ENCODE measurements around the gene IER2. TPM values are rescaled to one million over a fixed set of nuclear protein-coding genes. Genes with fewer than 3 reads are reported as not detected.
"Not testable (repeated sequence)": the region's sequence is repeated elsewhere in the genome, so short reads cannot be mapped to it uniquely, and the experiment has no call there.

Gene IER2
- total RNA-seq, 6 donors from 2014 or later, result 94.3 to 246 (median 129) TPM

DNA sequence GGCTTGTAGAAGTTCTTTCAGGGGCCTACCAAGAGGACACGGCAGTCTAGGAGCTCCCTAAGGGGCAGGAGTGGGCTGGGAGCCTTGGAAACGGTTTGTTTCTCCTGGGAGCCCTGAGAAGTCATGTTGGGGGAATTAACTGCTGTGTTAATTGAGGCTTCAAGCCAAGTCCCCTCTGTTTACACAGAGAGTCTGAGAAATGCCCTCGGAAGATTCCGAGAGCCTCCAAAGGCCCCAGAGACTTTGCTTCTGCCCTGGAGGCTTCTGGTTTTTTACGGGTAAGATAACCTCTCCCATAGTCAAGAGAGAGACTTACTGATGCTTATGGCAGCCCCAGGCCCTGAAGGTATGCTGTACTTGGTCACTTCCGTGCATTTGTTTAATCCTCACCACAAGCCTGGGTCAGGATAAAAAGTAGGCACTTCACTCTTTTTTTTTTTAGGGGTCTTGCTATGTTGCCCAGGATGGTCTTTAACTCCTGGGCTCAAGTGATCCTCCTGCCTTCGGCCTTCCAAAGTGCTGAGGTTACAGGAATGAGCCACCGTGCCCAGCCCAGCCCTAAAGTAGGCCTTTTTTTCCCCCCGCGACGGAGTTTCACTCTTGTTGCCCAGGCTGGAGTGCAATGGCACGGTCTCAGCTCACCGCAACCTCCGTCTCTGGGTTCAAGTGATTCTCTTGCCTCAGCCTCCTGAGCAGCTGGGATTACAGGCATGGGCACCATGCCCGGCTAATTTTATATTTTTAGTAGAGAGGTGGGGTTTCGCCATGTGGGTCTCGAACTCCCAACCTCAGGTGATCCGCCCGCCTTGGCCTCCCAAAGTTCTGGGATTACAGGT lies 15.2 kb downstream of the IER2 start:
- no peak for DNase-seq
- Histone ChIP-seq H3K4me3 (no peak overlapping the region), H3K9me3 (no peaks in the 10 kb centered on the region), H3K27me3 (no peaks in the 10 kb centered on the region), H3K27ac (peak overlapping the region; percentile 97 to 98 (median 98)), H3K4me1 (peaks cover 55 to 90% (median 80%) of the 10 kb centered on the region in 4 donors), H3K36me3 (no peaks in the 10 kb centered on the region)
- TF ChIP-seq CTCF (IDR thresholded peaks at IDR 0.05) (no peak), POLR2A (IDR thresholded peaks at IDR 0.05) (no peak), POLR2AphosphoS5 (IDR thresholded peaks at IDR 0.05) (no peak), EP300 (IDR thresholded peaks at IDR 0.05) (no peak)
- no peak for ATAC-seq (ENCODE audit: low FRiP score in 2 of 2)
- WGBS, 2 donors, result 80 to 81% methylated on average over 16 to 19 of the region's 19 CpGs

GRCh38 chr19:13166151-13166550 lies 15.9 kb downstream of the IER2 start:
- not testable (repeated sequence) for H3K36me3 ChIP-seq; H3K27me3 ChIP-seq; H3K9me3 ChIP-seq; ATAC-seq (ENCODE audit: low FRiP score in 2 of 2); DNase-seq; H3K4me3 ChIP-seq
- Histone ChIP-seq H3K27ac (peak overlapping the region; percentile 97 to 98 (median 98)), H3K4me1 (peaks cover 55 to 89% (median 77%) of the 10 kb centered on the region in 4 donors)
- 96 to 97% methylated on average over 3 of the region's 3 CpGs for WGBS, 2 donors

- Histone ChIP-seq H3K36me3 (no peaks in the 10 kb centered on the region), H3K9me3 (no peaks in the 10 kb centered on the region), H3K27ac (peak overlapping the region; percentile 38 to 98 (median 72)), H3K4me1 (peaks cover 43 to 73% (median 66%) of the 10 kb centered on the region in 4 donors), H3K27me3 (no peaks in the 10 kb centered on the region), H3K4me3 (no peak overlapping the region)
- no peak for DNase-seq
- TF ChIP-seq POLR2AphosphoS5 (IDR thresholded peaks at IDR 0.05), result no peak
- TF ChIP-seq POLR2A (IDR thresholded peaks at IDR 0.05), result no peak
- WGBS, 2 donors, result 65 to 74% methylated on average over 3 of the region's 5 CpGs
- peak in 1 of 2 donors; percentile 38 for ATAC-seq (ENCODE audit: low FRiP score in 2 of 2)
Observed at GRCh38 chr19:13169769-13170168, 19.6 kb downstream of the IER2 start.

GRCh38 chr19:13171146-13171545 lies 20.9 kb downstream of the IER2 start:
- peaks cover 30 to 59% (median 53%) of the 10 kb centered on the region in 4 donors for H3K4me1 ChIP-seq
- no peak for ATAC-seq (ENCODE audit: low FRiP score in 2 of 2)
- no peak for TF ChIP-seq POLR2A (IDR thresholded peaks at IDR 0.05)
- no peak for TF ChIP-seq POLR2AphosphoS5 (IDR thresholded peaks at IDR 0.05)
- TF ChIP-seq EP300 (IDR thresholded peaks at IDR 0.05), result no peak
- TF ChIP-seq CTCF (IDR thresholded peaks at IDR 0.05), result no peak

DNA sequence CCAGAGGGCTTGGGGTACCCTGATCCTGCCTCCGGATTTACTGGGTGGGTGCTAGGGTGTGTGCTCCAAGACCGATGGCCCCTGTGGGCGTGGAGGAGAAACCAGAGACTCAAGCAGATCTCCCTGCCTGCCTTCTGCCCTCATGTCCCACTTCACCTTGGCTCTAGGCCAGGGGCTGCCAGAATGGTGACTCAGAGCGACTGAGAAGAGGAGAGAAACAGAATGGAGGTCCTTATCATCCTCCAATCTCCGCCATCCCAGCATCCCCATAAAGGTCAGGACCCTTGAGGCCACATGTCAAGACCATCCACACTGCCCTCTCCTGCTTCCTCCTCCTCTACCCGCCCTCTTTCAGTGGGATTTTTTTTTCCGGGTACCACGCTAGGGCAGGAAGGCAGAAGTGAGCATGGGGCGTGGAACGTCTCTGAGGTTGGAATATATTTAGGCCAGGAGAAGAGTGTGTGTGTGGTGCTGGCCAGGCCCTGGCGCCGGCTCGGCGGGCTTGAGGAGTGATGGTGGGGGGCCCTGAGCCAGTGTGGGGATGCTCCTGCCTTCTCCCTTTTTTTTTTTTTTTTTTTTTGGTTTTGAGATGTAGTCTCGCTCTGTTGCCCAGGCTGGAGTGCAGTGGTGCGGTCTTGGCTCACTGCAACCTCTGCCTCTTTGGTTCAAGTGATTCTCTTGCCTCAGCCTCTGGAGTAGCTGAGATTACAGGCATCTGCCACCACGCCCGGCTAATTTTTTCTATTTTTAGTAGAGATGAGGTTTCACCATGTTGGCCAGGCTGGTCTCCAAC lies 22.3 kb downstream of the IER2 start:
- ATAC-seq (ENCODE audit: low FRiP score in 2 of 2) (peak; percentile 9 to 48), DNase-seq (peak; percentile 69 to 90)
- Histone ChIP-seq H3K36me3 (no peaks in the 10 kb centered on the region), H3K27ac (peak overlapping the region; percentile 67 to 85 (median 82)), H3K4me1 (peaks cover 16 to 45% (median 40%) of the 10 kb centered on the region in 4 donors), H3K4me3 (no peak overlapping the region), H3K9me3 (no peaks in the 10 kb centered on the region), H3K27me3 (no peaks in the 10 kb centered on the region)
- TF ChIP-seq EP300 (IDR thresholded peaks at IDR 0.05) (no peak), POLR2AphosphoS5 (IDR thresholded peaks at IDR 0.05) (peak; percentile 43 to 60)
- WGBS, 2 donors, result 31% methylated on average over 18 of the region's 18 CpGs

More at GRCh38 chr19:13171146-13171545, 20.9 kb downstream of the IER2 start:
- WGBS, 2 donors, result 90 to 97% methylated on average over 5 to 7 of the region's 7 CpGs
- H3K4me3 ChIP-seq, result no peak overlapping the region
- H3K36me3 ChIP-seq, result no peaks in the 10 kb centered on the region
- no peak for DNase-seq
- H3K27me3 ChIP-seq, result no peaks in the 10 kb centered on the region
- H3K9me3 ChIP-seq, result no peaks in the 10 kb centered on the region
- H3K27ac ChIP-seq, result peak overlapping the region in 2 of 4 donors; percentile 83 to 98

DNA sequence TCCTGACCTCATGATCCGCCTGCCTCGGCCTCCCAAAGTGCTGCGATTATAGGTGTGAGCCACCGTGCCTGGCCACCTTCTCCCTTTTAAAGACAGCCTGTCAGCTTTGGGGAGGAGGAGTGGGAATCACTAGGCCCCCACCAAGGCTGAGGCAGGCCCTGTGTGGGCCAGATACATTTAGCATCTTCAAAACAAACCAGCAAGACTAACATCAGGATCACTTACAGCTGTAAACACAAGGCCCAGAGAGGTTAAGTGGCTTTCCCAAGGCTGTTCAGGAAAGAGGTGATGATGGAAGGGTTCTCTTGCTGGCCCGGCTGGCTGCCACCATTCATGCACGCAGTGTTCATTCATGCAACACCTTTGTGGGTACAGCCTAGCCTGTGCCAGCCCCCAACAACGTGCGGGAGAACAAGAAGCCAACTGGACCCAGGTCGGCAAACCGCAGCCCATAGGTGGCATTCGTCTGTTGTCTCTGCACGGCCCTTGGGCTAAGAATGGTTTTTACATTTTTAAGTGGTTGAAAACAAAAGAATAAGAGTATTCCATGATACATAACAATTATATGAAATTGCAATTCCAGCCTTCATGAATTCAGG lies 23.0 kb downstream of the IER2 start:
- H3K4me1 ChIP-seq, result peaks cover 16 to 40% (median 34%) of the 10 kb centered on the region in 4 donors
- H3K36me3 ChIP-seq, result no peaks in the 10 kb centered on the region
- DNase-seq (no peak), ATAC-seq (ENCODE audit: low FRiP score in 2 of 2) (peak in 1 of 2 donors; percentile 25)
- H3K4me3 ChIP-seq, result no peak overlapping the region
- H3K27me3 ChIP-seq, result no peaks in the 10 kb centered on the region
- no peaks in the 10 kb centered on the region for H3K9me3 ChIP-seq
- H3K27ac ChIP-seq, result peak overlapping the region; percentile 67 to 85 (median 82)
- 82 to 87% methylated on average over 12 of the region's 12 CpGs for WGBS, 2 donors
- TF ChIP-seq POLR2A (IDR thresholded peaks at IDR 0.05) (no peak), CTCF (IDR thresholded peaks at IDR 0.05) (no peak), POLR2AphosphoS5 (IDR thresholded peaks at IDR 0.05) (no peak), EP300 (IDR thresholded peaks at IDR 0.05) (no peak)
